GM21825 (cell line): ENCODE results near the gene KCNJ12.
"Not testable (repeated sequence)": the region's sequence is repeated elsewhere in the genome, so short reads cannot be mapped to it uniquely, and the experiment has no call there.

ENCODE experiments used
- ATAC-seq: cut with Tn5 transposase; IDR thresholded peaks from one replicate; pipeline ENCODE4 v1.9.1; 2021; ENCODE audit warnings: mild to moderate bottlenecking, moderate library complexity; ENCODE audit not compliant: unreplicated experiment

KCNJ12 gene

GRCh38 chr17:21436883-21437836, 61.0 kb downstream of the KCNJ12 start:
- ATAC-seq, result not testable (repeated sequence)

GRCh38 chr17:21438316-21439014, 62.3 kb downstream of the KCNJ12 start:
- not testable (repeated sequence) for ATAC-seq

GRCh38 chr17:21439015-21439336, 62.8 kb downstream of the KCNJ12 start:
- ATAC-seq, result not testable (repeated sequence)

- no peak for ATAC-seq
Measured at GRCh38 chr17:21445091-21445650, 69.0 kb downstream of the KCNJ12 start.

- ATAC-seq, result not testable (repeated sequence)
Measured at GRCh38 chr17:21447552-21447951, 71.4 kb downstream of the KCNJ12 start.

GRCh38 chr17:21449891-21450290, 73.7 kb downstream of the KCNJ12 start:
- not testable (repeated sequence) for ATAC-seq

- no peak for ATAC-seq
Measured at GRCh38 chr17:21451975-21452374, 75.8 kb downstream of the KCNJ12 start.

- no peak for ATAC-seq
Measured at GRCh38 chr17:21452377-21453143, 76.4 kb downstream of the KCNJ12 start.

- no peak for ATAC-seq
Measured at GRCh38 chr17:21453144-21453898, 77.2 kb downstream of the KCNJ12 start.

- not testable (repeated sequence) for ATAC-seq
Measured at GRCh38 chr17:21454006-21454405, 77.8 kb downstream of the KCNJ12 start.

- ATAC-seq, result no peak
Measured at GRCh38 chr17:21454441-21454840, 78.3 kb downstream of the KCNJ12 start.

- no peak for ATAC-seq
Measured at GRCh38 chr17:21455761-21456160, 79.6 kb downstream of the KCNJ12 start.

- ATAC-seq, result not testable (repeated sequence)
Measured at GRCh38 chr17:21456449-21456848, 80.3 kb downstream of the KCNJ12 start.

GRCh38 chr17:21457051-21458026, 81.2 kb downstream of the KCNJ12 start:
- ATAC-seq, result peak; percentile 52

GRCh38 chr17:21458054-21458453, 81.9 kb downstream of the KCNJ12 start:
- ATAC-seq, result no peak

GRCh38 chr17:21459536-21459935, 83.4 kb downstream of the KCNJ12 start:
- no peak for ATAC-seq

- no peak for ATAC-seq
Measured at GRCh38 chr17:21460358-21460757, 84.2 kb downstream of the KCNJ12 start.

GRCh38 chr17:21462237-21462636, 86.1 kb downstream of the KCNJ12 start:
- ATAC-seq, result no peak

- ATAC-seq, result no peak
Measured at GRCh38 chr17:21463204-21463661, 87.1 kb downstream of the KCNJ12 start.
